ENCODE results near the gene HIVEP3. TPM values are rescaled to one million over a fixed set of nuclear protein-coding genes. Genes with fewer than 3 reads are reported as not detected.

HIVEP3 gene
- total RNA-seq, 4 donors from 2014 or later = 5.3 to 17.3 (median 9.1) TPM

- no peak for TF ChIP-seq CTCF (IDR thresholded peaks at IDR 0.05)
- no peak for TF ChIP-seq POLR2A (IDR thresholded peaks at IDR 0.05)
- no peak overlapping the region for H3K4me3 ChIP-seq (ENCODE audit: low read depth, poor library complexity, severe bottlenecking)
- intact Hi-C loops (cut with DNase I; ENCODE audit: low total_unique reads) = loop anchor here (10.0 kb wide), 1 partner anchor 225 kb away; no protein-coding TSS in a partner anchor
- WGBS, 2 donors = 51 to 68% methylated on average over 2 of the region's 2 CpGs
- DNase-seq (ENCODE audit: low spot score in 2 of 2) = no peak
These were observed 119.0 kb downstream of the HIVEP3 start for GRCh38 chr1:41799723-41800122.

- DNase-seq (ENCODE audit: low spot score in 2 of 2) = no peak
- intact Hi-C loops (cut with DNase I; ENCODE audit: low total_unique reads) = loop anchor here (10.0 kb wide), 1 partner anchor 224 kb away; no protein-coding TSS in a partner anchor
- 87 to 89% methylated on average over 3 of the region's 3 CpGs for WGBS, 2 donors
- H3K4me3 ChIP-seq (ENCODE audit: low read depth, poor library complexity, severe bottlenecking) = no peak overlapping the region
- TF ChIP-seq POLR2A (IDR thresholded peaks at IDR 0.05) (no peak), CTCF (IDR thresholded peaks at IDR 0.05) (no peak)
These were observed 119.5 kb downstream of the HIVEP3 start for GRCh38 chr1:41799205-41799604.

- no peak overlapping the region for H3K4me3 ChIP-seq (ENCODE audit: low read depth, poor library complexity, severe bottlenecking)
- 72 to 73% methylated on average over 5 of the region's 5 CpGs for WGBS, 2 donors
- intact Hi-C loops (cut with DNase I; ENCODE audit: low total_unique reads) = loop anchor here (10.0 kb wide), 1 partner anchor 220 kb away; no protein-coding TSS in a partner anchor
- no peak for DNase-seq (ENCODE audit: low spot score in 2 of 2)
- no peak for TF ChIP-seq CTCF (IDR thresholded peaks at IDR 0.05)
- TF ChIP-seq POLR2A (IDR thresholded peaks at IDR 0.05) = no peak
These were observed 123.4 kb downstream of the HIVEP3 start for GRCh38 chr1:41795205-41795762.

- WGBS, 2 donors = 78 to 81% methylated on average over 5 of the region's 5 CpGs
- intact Hi-C loops (cut with DNase I; ENCODE audit: low total_unique reads) = loop anchor here (10.0 kb wide), 1 partner anchor 219 kb away; no protein-coding TSS in a partner anchor
- TF ChIP-seq POLR2A (IDR thresholded peaks at IDR 0.05) (no peak), CTCF (IDR thresholded peaks at IDR 0.05) (no peak)
- H3K4me3 ChIP-seq (ENCODE audit: low read depth, poor library complexity, severe bottlenecking) = no peak overlapping the region
- no peak for DNase-seq (ENCODE audit: low spot score in 2 of 2)
These were observed 124.7 kb downstream of the HIVEP3 start for GRCh38 chr1:41794031-41794430.

- no peak overlapping the region for H3K4me3 ChIP-seq (ENCODE audit: low read depth, poor library complexity, severe bottlenecking)
- no peak for DNase-seq (ENCODE audit: low spot score in 2 of 2)
- TF ChIP-seq CTCF (IDR thresholded peaks at IDR 0.05) = no peak
- TF ChIP-seq POLR2A (IDR thresholded peaks at IDR 0.05) = no peak
- intact Hi-C loops (cut with DNase I; ENCODE audit: low total_unique reads) = loop anchor here (10.0 kb wide), 1 partner anchor 218 kb away; no protein-coding TSS in a partner anchor
These were observed 126.3 kb downstream of the HIVEP3 start for GRCh38 chr1:41792485-41792770.

Measured in lower leg skin (tissue), 4 donors.